Stimulated activated CD4-positive, alpha-beta T cell treated with anti-CD3 and anti-CD28 coated beads, Interleukin-12 subunit alpha, Interleukin-12 subunit beta, amount 100 ng/mL, for 24 hours (primary cell): Measurements from ENCODE around the gene CAMK1D.

Experiments
- DNase-seq, 2 experiments: peaks; one replicate each; pipeline ENCODE4 v3.0.0-alpha.2; 2020; ENCODE audit warnings: low read depth in 2 of 2

The CAMK1D gene

GRCh38 chr10:12401466-12401865 lies 52.1 kb downstream of the CAMK1D start:
- DNase-seq: no peak

GRCh38 chr10:12403119-12403518 lies 53.8 kb downstream of the CAMK1D start:
- DNase-seq: no peak

GRCh38 chr10:12405342-12406320 lies 56.3 kb downstream of the CAMK1D start:
- no peak for DNase-seq

DNA sequence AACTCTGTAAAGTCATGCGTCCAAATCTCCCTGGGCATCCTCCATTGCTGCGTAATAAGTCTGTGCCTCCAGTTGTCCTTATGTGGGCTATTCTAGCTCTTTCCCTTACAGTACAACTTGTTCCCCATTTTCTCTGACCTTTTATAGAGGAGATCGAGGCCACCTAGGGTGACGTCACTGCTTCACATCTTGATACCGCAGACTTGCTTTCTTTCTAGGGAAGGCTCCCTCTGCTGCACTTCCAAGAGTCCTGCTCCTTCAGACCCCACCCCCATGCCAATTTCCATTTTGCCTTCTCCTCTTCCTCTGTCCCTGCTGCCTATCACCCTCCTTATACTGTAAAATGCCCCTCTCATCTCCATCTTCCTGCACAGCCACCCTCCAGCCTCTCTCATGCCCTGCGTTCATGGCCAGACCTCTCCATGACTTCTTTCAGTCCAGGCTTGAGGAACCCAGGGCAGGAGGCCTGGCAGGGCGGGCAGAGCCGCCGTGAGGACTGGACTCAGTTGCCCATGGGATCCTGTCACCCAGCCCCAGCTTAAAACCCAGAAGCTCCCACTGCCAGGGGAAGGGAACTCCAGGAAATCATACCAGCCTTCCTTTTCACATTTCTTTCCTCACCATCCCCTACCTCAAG lies 57.5 kb downstream of the CAMK1D start:
- no peak for DNase-seq

DNA sequence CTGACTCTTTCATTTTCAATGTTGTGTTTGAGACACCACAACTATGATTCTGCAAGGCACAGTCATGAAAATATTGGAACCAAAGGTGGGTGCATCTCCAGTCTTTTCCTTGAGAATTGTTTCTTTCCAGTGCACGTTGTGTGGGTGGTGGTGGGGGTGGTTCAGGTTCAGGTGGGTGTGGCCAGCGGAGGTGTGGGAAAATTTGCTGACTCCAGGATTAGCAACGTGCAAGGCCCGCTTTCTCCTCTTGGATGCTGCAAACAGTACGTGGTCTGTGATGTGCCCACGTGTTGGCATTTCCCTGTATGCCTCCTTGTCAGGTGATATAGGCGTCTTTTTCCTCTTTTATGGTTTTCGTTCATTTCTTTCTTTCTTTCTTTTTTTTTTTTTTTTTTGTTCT lies 59.1 kb downstream of the CAMK1D start:
- no peak for DNase-seq

DNA sequence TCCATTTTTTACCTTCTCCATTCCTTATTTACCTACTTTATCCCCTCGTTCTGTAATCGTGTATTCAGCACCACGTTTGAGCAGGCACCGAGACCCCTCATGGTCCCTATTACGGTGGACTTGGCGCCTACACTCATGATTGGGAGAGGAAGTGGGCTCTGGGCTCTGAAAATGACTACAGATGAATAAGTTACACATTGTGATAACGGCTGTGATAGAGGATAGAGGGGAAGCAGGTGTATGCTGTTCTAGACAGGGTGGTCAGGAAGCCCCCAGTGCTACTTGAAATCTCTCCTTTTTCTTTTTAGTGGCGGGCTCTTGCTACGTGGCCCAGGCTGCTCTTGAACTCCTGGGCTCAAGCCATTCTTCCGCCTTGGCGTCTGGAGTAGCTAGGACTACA lies 59.8 kb downstream of the CAMK1D start:
- DNase-seq: no peak

- no peak for DNase-seq
Measured at GRCh38 chr10:12409613-12410012, 60.3 kb downstream of the CAMK1D start.

GRCh38 chr10:12412666-12413368 lies 63.5 kb downstream of the CAMK1D start:
- DNase-seq: peak in 1 of 2 experiments; percentile 37

DNA sequence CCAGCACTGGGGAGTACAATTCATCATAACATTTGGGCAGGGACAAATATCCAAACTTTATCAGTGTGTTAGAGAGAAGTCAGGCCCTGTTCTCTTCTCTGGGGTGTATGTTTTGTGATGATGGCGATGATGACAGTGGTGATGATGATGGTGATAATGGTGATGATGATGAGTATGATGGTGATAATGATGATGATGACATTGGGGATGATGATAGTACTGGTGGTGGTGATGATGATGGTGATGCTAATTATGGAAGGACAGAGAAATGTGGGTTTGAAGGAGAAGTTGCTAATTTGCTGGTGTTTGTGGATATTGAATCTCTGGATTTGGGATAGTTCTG lies 64.0 kb downstream of the CAMK1D start:
- DNase-seq: no peak

DNA sequence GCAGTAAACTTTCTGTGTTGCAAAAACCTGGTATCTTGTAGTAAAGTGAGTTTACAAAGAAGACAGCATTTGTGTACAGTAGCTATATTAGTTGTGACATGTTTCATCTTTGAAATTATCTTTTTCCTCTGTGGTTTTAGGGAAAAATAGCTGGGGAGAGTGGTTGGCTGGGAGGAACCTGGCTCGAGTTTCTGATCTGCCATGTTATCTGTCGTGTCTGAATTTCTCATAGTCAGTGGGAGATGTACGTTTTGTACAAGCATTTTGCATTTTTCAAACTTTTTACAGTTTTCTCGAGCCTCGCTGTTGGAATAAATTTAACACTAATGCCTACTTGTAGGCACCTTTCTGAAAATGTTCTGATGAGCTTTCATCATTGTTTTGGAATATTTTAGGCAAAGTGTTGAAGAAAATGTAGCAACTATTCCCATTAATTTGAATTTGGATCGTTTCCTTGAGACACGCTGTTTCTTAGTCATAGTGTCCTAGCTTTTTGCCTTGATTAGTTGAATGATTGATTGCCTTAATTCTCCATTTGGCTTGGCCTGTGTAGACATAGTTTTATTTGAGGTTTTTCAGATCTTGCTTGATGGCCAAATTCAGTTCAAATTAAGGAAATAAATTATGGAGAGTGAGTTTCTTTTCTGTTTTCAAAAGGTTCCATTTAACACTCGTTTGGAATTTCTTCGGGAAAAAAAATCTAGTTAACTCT lies 65.1 kb downstream of the CAMK1D start:
- no peak for DNase-seq

DNA sequence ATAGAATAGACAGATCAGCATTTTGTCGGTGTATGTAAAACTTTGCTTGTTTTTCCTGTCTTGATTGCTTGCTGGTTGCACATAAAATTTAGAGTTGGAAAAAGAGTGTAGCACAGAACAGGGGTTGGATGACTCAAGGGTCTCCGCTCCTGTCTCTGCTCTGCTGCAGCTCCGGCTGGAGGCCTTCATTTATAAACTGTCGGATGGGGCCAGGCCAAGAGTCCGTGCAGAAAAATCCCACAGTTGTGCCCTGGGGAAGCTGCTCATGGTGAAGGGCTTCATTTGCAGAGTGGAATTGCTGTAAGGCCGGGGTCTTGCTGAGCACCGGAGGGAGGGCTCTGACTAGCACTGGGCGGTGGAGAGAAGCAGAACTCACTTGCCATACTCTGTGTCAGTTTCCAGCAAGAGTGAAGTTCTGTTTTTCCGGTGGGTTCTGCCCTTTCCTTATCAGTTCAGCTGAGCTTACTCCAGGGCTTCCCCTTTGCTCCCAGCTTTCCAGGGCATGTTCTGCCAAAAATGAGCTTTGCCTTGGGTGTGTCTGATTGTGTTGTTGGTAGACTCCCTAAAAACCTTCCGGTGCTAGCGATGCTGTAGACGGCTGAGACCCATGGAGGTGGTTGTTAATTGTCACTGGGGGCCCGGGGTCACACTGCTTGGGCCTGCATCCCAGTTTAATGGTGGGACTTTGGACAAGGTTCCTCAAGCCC lies 67.2 kb downstream of the CAMK1D start:
- DNase-seq: no peak

- no peak for DNase-seq
Measured at GRCh38 chr10:12417331-12417730, 68.0 kb downstream of the CAMK1D start.

DNA sequence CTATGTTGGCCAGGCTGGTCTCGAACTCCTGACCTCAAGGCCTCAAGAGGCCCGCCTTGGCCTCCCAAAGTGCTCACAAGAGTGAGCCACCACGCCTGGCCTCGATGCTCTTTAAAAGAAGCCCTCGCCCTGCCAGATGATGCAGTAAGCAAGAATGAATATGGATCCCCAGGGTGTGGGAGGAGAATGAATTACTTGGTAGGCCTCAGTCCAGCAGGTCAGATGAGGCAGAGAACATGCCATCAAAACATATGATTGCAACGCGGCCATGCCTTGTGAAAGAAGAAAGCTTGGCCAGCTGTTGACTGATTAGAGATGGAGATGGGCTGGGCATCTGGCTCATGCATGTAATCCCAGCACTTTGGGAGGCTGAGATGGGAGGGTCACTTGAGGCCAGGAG lies 68.7 kb downstream of the CAMK1D start:
- DNase-seq: no peak

DNA sequence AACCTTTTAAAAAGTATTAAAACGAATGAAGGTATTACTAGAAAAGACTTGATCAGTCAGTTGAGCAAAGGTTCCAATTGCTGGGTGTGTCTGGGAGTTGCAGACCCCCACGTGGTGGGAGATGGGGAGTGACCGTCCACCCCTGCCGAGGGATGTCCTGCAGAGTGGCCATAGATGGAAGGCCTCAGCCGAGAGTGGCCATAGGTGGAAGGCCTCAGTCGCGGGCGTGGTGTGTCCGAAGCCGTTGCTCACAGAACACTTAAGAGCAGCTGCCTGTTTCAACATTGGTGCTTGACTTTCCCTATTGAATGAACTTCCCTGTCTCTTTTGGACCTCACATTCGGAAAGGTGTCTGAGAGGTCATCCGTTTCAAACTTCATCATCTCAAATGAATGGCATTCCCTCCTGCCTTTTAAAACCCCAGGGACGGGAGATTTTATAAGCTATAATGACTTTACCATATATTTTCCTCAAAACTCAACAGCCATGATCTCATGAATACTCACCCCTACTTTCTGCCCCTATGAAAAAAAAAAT lies 69.4 kb downstream of the CAMK1D start:
- DNase-seq: no peak

- DNase-seq: peak; percentile 48 to 73
Measured at GRCh38 chr10:12419262-12419847, 70.0 kb downstream of the CAMK1D start.

GRCh38 chr10:12420530-12421120 lies 71.3 kb downstream of the CAMK1D start:
- no peak for DNase-seq

GRCh38 chr10:12422189-12422588 lies 72.8 kb downstream of the CAMK1D start:
- no peak for DNase-seq

GRCh38 chr10:12423896-12424295 lies 74.5 kb downstream of the CAMK1D start:
- no peak for DNase-seq

GRCh38 chr10:12427276-12427675 lies 77.9 kb downstream of the CAMK1D start:
- DNase-seq: no peak

DNA sequence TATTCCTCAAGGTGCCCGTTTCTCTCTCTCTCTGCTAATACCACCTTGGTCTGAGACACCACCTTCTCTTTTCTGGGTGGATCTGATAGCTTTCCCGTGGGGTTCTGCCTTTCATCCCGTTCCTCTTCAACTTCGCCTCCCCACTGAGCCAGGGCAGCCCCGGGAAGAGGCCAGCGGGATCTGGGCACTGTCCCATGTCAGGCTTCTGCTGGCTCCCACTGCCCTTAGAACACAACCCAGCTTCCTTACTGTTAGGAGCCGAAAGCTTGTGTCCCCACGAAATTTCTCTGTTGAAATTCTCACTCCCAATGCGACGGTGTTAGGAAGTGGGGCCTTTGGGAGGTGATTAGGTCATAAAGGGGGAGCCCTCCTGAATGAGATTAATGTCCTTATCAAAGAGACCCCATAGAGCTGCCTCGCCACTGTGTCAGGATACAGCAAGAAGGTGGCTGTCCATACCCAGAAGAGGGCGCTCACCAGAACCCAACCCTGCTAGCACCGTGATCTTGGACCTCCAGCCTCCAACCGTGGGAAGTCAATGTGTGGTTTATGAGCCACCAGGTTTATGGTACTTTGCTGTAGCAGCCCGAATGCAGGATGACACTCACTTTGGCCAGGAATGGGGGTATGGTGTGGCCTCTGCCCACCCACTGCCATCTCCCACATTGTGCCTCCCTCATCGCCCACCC lies 79.2 kb downstream of the CAMK1D start:
- DNase-seq: no peak
